K562 (cell line): ENCODE data around the gene AMER3. TPM values are rescaled to one million over a fixed set of nuclear protein-coding genes. Genes with fewer than 3 reads are reported as not detected.

ENCODE experiments used
- ATF7 ChIP-seq: fragments of 450-650 bp; IDR thresholded peaks from 2 replicates; pipeline ENCODE4 v1.7.1; 2014; ENCODE audit warnings: mild to moderate bottlenecking, moderate library complexity
- BCOR ChIP-seq: fragments of 450-650 bp; IDR thresholded peaks from 2 replicates; pipeline ENCODE4 v1.6.1; 2016
- CBFA2T3 ChIP-seq: fragments of 450-650 bp; IDR thresholded peaks from 2 replicates; pipeline ENCODE4 v1.6.1; 2017
- DPF2 ChIP-seq: fragments of 450-650 bp; IDR thresholded peaks from 2 replicates; pipeline ENCODE4 v1.6.1; 2016
- FOXM1 ChIP-seq, 2 experiments: fragments of 450-650 bp in 1 of 2; sonication (generic) in 1 of 2; formaldehyde crosslinking in 1 of 2; IDR thresholded peaks; 2 replicates each; pipeline versions ENCODE4 v1.6.1 to v1.9.0; 2017 to 2022; ENCODE audit warnings: low read depth in 2 of 2, mild to moderate bottlenecking in 2 of 2, missing genetic modification reagents in 1 of 2, moderate library complexity in 1 of 2
- GABPA ChIP-seq: fragments of 200-800 bp; sonication (Bioruptor generic); conservative IDR thresholded peaks from 2 replicates; pipeline ENCODE4 v1.6.1; 2016; ENCODE audit warnings: low read depth, missing genetic modification characterization, missing compliant biosample characterization
- HNRNPK ChIP-seq: fragments of 200-400 bp; formaldehyde crosslinking; IDR thresholded peaks from one replicate; pipeline ENCODE4 v1.6.1; 2018; ENCODE audit warnings: mild to moderate bottlenecking, low read depth, low read length; ENCODE audit not compliant: poor library complexity, severe bottlenecking
- ILF3 ChIP-seq: fragments of 450-650 bp; IDR thresholded peaks from 2 replicates; pipeline ENCODE4 v1.6.1; 2018; ENCODE audit warnings: antibody characterized with exemption, mild to moderate bottlenecking, moderate library complexity, borderline replicate concordance
- KDM4B ChIP-seq, 2 experiments: fragments of 450-650 bp in 1 of 2; sonication (generic) in 1 of 2; IDR thresholded peaks; 2 replicates each; pipeline ENCODE4 v1.6.1; 2016 to 2017; ENCODE audit warnings: borderline replicate concordance in 2 of 2, antibody characterized with exemption in 1 of 2, low read depth in 1 of 2, mild to moderate bottlenecking in 1 of 2
- MAZ ChIP-seq, 2 experiments: fragments of 450-650 bp in 1 of 2; sonication (generic) in 1 of 2; formaldehyde crosslinking; IDR thresholded peaks in 1 of 2; conservative IDR thresholded peaks in 1 of 2; 2 replicates each; pipeline versions ENCODE4 v1.4.0 to v1.5.0; 2020; ENCODE audit warnings: mild to moderate bottlenecking in 1 of 2, missing genetic modification reagents in 1 of 2
- MIER1 ChIP-seq: fragments of 450-650 bp; IDR thresholded peaks from 2 replicates; pipeline ENCODE4 v1.6.1; 2016; ENCODE audit warnings: antibody characterized with exemption, mild to moderate bottlenecking, low read depth
- MTA3 ChIP-seq: fragments of 450-650 bp; formaldehyde crosslinking; IDR thresholded peaks from 2 replicates; pipeline ENCODE4 v1.6.1; 2017; ENCODE audit warnings: mild to moderate bottlenecking, borderline replicate concordance
- NRF1 ChIP-seq, 2 experiments: fragments of 450-650 bp; IDR thresholded peaks in 1 of 2; conservative IDR thresholded peaks in 1 of 2; 2 replicates each; pipeline ENCODE4 v1.6.1; 2014; ENCODE audit warnings: mild to moderate bottlenecking in 2 of 2
- PHB ChIP-seq: fragments of 250-450 bp; sonication (Bioruptor Pico); IDR thresholded peaks from 2 replicates; pipeline ENCODE4 v1.5.0; 2021
- POLR2G ChIP-seq: fragments of 200-400 bp; formaldehyde crosslinking; IDR thresholded peaks from 2 replicates; pipeline ENCODE4 v1.6.1; 2017; ENCODE audit warnings: low read depth, mild to moderate bottlenecking, antibody characterized with exemption, low read length, moderate library complexity
- RBM25 ChIP-seq: fragments of 200-400 bp; formaldehyde crosslinking; IDR thresholded peaks from 2 replicates; pipeline ENCODE4 v1.6.1; 2018; ENCODE audit warnings: low read length, low read depth, moderate library complexity; ENCODE audit not compliant: severe bottlenecking
- SIN3B ChIP-seq: fragments of 450-650 bp; IDR thresholded peaks from 2 replicates; pipeline ENCODE4 v1.6.1; 2017; ENCODE audit warnings: low read depth, mild to moderate bottlenecking, moderate library complexity
- STAG1 ChIP-seq: sonication (generic); formaldehyde crosslinking; IDR thresholded peaks from 2 replicates; pipeline ENCODE4 v1.5.0; 2020; ENCODE audit warnings: missing genetic modification reagents, borderline replicate concordance
- ZFX ChIP-seq: sonication (generic); formaldehyde crosslinking; IDR thresholded peaks from 2 replicates; pipeline ENCODE4 v1.8.0; 2022; ENCODE audit warnings: mild to moderate bottlenecking, missing genetic modification reagents, moderate library complexity
- ZNF431 ChIP-seq: sonication (generic); formaldehyde crosslinking; IDR thresholded peaks from 2 replicates; pipeline ENCODE4 v1.8.0; 2022; ENCODE audit warnings: mild to moderate bottlenecking, missing genetic modification reagents
- ZSCAN29 ChIP-seq: fragments of 450-650 bp; IDR thresholded peaks from 2 replicates; pipeline ENCODE4 v1.6.1; 2017
- polyA plus RNA-seq, 8 experiments: library from polyadenylated mRNA; depleted of rRNA in 4 of 8; stranded (reverse) in 5 of 8; unstranded in 3 of 8; fragments of >200 nt; fragmentation: Nextera tagmentation in 2 of 8; fragmentation: Illumina TruSeq in 1 of 8; extraction: Ambion mirVana in 2 of 8; extraction: Trizol in 1 of 8; gene quantifications; 2 replicates each; pipeline versions ENCODE4 v1.2.1 to v1.2.3, GENCODE V29; 2011 to 2014; ENCODE audit warnings: inconsistent platforms in 1 of 8, missing spikeins in 1 of 8
- total RNA-seq, 7 experiments: library from RNA; depleted of rRNA in 6 of 7; stranded (reverse); fragments of >200 nt in 6 of 7; fragmentation: Illumina TruSeq in 2 of 7; extraction: Trizol in 2 of 7; gene quantifications; 2 replicates each; pipeline versions ENCODE4 v1.2.1 to v1.2.3, GENCODE V29; 2011 to 2021; ENCODE audit warnings: low replicate concordance in 1 of 7
- TF ChIP-seq, protein P1 (sequence below): fragments of 250-450 bp; sonication (Bioruptor Pico); IDR thresholded peaks from 2 replicates; pipeline ENCODE4 v1.9.0; 2021; ENCODE audit warnings: mild to moderate bottlenecking, inconsistent platforms
- TF ChIP-seq, protein P2 (sequence below): fragments of 250-450 bp; sonication (Bioruptor Pico); IDR thresholded peaks from 2 replicates; pipeline ENCODE4 v1.4.0; 2020; ENCODE audit warnings: mild to moderate bottlenecking, moderate library complexity, borderline replicate concordance

Gene AMER3
- total and polyA plus RNA-seq, 9 of the 15 experiments (the other 6 are each of a cell fraction or from before 2014, with no cell fraction given): not detected

DNA sequence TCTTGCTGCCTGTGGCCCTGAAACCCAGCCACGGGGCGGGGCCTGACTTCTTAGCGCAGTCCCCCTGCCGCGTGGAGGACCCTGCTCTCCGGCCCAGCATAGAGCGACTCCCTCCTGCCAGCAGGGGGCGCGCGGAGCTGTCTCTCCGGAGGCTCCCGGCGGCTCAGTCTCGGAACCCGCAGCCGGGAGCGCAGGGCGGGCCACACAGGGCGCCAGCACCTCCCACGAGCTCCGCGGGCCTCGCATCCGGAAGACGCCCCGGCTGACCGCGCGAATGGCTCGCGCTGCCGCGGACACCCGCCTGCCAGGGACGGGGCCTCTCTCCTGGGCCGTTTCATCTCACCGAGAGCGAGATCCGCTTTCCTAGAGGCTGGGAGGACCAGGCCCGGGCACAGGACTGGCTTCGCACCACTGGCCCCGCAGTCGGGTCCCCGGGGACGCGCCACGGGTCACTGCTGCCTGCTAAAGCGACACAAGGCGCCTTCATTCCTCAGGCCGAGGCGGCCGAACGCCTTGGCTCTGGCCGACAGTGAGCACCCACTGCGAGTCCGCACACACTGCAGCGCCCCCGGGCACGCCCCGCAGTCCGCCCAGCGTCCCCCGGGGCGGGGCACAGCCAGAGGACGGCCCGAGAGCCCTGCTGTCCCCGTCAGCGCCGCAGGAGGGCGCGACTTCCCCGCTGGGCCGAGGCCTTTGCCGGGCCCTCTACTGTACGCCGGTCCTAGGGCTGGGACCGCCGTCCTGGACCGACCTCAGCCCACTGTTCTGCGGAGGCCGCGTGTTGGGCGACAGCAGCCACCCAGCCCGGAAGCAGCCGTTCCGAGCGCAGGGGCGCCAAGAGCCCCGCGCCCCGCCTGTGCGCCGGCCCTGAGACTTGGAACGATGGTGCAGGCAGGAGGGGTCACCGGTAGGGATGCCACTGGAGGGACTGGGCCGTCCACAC lies 42.4 kb downstream of the AMER3 start (continued):
- TF ChIP-seq, protein P1, sequence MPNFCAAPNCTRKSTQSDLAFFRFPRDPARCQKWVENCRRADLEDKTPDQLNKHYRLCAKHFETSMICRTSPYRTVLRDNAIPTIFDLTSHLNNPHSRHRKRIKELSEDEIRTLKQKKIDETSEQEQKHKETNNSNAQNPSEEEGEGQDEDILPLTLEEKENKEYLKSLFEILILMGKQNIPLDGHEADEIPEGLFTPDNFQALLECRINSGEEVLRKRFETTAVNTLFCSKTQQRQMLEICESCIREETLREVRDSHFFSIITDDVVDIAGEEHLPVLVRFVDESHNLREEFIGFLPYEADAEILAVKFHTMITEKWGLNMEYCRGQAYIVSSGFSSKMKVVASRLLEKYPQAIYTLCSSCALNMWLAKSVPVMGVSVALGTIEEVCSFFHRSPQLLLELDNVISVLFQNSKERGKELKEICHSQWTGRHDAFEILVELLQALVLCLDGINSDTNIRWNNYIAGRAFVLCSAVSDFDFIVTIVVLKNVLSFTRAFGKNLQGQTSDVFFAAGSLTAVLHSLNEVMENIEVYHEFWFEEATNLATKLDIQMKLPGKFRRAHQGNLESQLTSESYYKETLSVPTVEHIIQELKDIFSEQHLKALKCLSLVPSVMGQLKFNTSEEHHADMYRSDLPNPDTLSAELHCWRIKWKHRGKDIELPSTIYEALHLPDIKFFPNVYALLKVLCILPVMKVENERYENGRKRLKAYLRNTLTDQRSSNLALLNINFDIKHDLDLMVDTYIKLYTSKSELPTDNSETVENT: no peak
- TF ChIP-seq MTA3 (peak; percentile 32; the same call in 1 of the 2 replicates), PHB (0 out of 2 replicates have a peak, but pooled peaks have one; percentile 27), RBM25 (peak; percentile 18), BCOR (peak; percentile 14; the same call in 1 of the 2 replicates), KDM4B (IDR thresholded peaks at IDR 0.05; ENCODE audit: borderline replicate concordance in 2 of 2, low read depth in 1 of 2) (peak in 1 of 2 experiments; percentile 25; a peak in 1 of 4 replicates), ZFX (CRISPR knock-in tag) (peak; percentile 72), DPF2 (0 out of 2 replicates have a peak, but pooled peaks have one; percentile 17), CBFA2T3 (no peak), SIN3B (peak; percentile 8; the same call in 1 of the 2 replicates), ATF7 (0 out of 2 replicates have a peak, but pooled peaks have one; percentile 22), FOXM1 (IDR thresholded peaks at IDR 0.05; ENCODE audit: low read depth) (no peak), FOXM1 (CRISPR knock-in tag; IDR thresholded peaks at IDR 0.05; ENCODE audit: low read depth) (peak; percentile 53; the same call in 1 of the 2 replicates), HNRNPK (no peak), ZSCAN29 (no peak; the same call in 1 of the 2 replicates), GABPA (tag) (peak; percentile 42; the same call in 1 of the 2 replicates), ZNF431 (0 out of 2 replicates have a peak, but pooled peaks have one; percentile 31), MIER1 (no peak), ILF3 (0 out of 2 replicates have a peak, but pooled peaks have one; percentile 60), STAG1 (CRISPR knock-in tag) (peak; percentile 34; the same call in 1 of the 2 replicates), POLR2G (peak; percentile 80), MAZ (CRISPR knock-in tag; conservative IDR thresholded peaks at IDR 0.05 in 1 of 2, IDR thresholded peaks at IDR 0.05 in 1 of 2) (peak; percentile 89 to 96), NRF1 (conservative IDR thresholded peaks at IDR 0.05 in 1 of 2, IDR thresholded peaks at IDR 0.05 in 1 of 2) (peak; percentile 58 to 60)
- TF ChIP-seq, protein P2, sequence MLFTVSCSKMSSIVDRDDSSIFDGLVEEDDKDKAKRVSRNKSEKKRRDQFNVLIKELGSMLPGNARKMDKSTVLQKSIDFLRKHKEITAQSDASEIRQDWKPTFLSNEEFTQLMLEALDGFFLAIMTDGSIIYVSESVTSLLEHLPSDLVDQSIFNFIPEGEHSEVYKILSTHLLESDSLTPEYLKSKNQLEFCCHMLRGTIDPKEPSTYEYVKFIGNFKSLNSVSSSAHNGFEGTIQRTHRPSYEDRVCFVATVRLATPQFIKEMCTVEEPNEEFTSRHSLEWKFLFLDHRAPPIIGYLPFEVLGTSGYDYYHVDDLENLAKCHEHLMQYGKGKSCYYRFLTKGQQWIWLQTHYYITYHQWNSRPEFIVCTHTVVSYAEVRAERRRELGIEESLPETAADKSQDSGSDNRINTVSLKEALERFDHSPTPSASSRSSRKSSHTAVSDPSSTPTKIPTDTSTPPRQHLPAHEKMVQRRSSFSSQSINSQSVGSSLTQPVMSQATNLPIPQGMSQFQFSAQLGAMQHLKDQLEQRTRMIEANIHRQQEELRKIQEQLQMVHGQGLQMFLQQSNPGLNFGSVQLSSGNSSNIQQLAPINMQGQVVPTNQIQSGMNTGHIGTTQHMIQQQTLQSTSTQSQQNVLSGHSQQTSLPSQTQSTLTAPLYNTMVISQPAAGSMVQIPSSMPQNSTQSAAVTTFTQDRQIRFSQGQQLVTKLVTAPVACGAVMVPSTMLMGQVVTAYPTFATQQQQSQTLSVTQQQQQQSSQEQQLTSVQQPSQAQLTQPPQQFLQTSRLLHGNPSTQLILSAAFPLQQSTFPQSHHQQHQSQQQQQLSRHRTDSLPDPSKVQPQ (CRISPR knock-in tag): no peak
